ENCODE measurements around the gene SATB2.

SATB2 gene

GRCh38 chr2:199308567-199308966 lies 149.2 kb downstream of the SATB2 start:
- TF ChIP-seq CTCF (conservative IDR thresholded peaks at IDR 0.05), result no peak
- no peak overlapping the region for H3K27ac ChIP-seq

GRCh38 chr2:199307461-199307860 lies 150.3 kb downstream of the SATB2 start:
- no peak for TF ChIP-seq CTCF (conservative IDR thresholded peaks at IDR 0.05)
- H3K27ac ChIP-seq, result no peak overlapping the region

- no peak for TF ChIP-seq CTCF (conservative IDR thresholded peaks at IDR 0.05)
- H3K27ac ChIP-seq, result no peak overlapping the region
Observed at GRCh38 chr2:199306116-199306515, 151.6 kb downstream of the SATB2 start.

- TF ChIP-seq CTCF (conservative IDR thresholded peaks at IDR 0.05), result no peak
- no peak overlapping the region for H3K27ac ChIP-seq
Observed at GRCh38 chr2:199303728-199304177, 154.0 kb downstream of the SATB2 start.

GRCh38 chr2:199302851-199303250 lies 154.9 kb downstream of the SATB2 start:
- no peak for TF ChIP-seq CTCF (conservative IDR thresholded peaks at IDR 0.05)
- H3K27ac ChIP-seq, result no peak overlapping the region

GRCh38 chr2:199288424-199288823 lies 169.3 kb downstream of the SATB2 start:
- H3K27ac ChIP-seq, result no peak overlapping the region
- no peak for TF ChIP-seq CTCF (conservative IDR thresholded peaks at IDR 0.05)

GRCh38 chr2:199282309-199282708 lies 175.4 kb downstream of the SATB2 start:
- TF ChIP-seq CTCF (conservative IDR thresholded peaks at IDR 0.05), result no peak
- H3K27ac ChIP-seq, result no peak overlapping the region

GRCh38 chr2:199279146-199279545 lies 178.6 kb downstream of the SATB2 start:
- no peak for TF ChIP-seq CTCF (conservative IDR thresholded peaks at IDR 0.05)
- H3K27ac ChIP-seq, result no peak overlapping the region

All from VCaP (cell line).